Embryonic facial prominence (tissue), 1 donor: Measurements from ENCODE around the gene DNAAF3.
"Not testable (repeated sequence)": the region's sequence is repeated elsewhere in the genome, so short reads cannot be mapped to it uniquely, and the experiment has no call there.

ENCODE experiments used
- DNase-seq: peaks from one replicate; pipeline ENCODE4 v3.0.0-alpha.2; 2016; ENCODE audit errors: extremely low spot score

Gene DNAAF3

DNA sequence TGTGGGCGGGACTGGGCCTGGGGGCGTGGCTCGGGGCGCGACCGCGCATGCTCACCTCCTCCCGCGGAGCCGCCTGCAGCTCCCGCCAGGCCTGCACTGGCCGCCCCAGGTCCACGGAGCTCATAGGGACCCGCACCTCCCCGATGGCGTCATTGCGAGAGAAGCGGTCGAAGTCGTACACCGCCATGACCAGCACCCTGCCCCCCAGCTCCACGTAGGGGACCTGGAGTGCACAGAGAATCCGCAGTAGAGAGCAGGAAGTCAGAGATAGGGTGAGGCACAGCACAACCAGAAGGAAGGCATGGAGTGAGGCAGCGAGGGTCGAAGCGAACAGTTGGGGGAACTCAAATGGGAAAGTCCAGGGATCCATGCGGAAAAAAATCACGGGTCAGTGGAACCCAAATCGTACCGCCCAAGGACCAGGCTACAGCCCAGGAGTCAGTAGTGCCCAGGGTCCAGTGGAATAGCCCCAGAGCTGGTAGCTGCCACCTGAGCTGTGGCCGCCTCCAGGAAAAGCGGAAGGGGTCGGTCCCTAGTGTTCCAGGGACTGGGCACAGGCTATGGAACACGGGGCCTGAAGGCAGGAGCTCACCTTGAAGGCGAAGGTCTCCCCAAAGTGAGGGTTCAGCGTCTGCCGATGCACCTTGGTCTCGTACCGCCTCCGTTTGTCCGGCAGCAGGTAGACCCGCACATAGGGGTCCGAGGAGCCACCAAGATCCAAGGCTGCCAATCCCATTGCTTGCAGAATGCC is 8.9 kb upstream of the DNAAF3 start:
- DNase-seq = no peak

DNA sequence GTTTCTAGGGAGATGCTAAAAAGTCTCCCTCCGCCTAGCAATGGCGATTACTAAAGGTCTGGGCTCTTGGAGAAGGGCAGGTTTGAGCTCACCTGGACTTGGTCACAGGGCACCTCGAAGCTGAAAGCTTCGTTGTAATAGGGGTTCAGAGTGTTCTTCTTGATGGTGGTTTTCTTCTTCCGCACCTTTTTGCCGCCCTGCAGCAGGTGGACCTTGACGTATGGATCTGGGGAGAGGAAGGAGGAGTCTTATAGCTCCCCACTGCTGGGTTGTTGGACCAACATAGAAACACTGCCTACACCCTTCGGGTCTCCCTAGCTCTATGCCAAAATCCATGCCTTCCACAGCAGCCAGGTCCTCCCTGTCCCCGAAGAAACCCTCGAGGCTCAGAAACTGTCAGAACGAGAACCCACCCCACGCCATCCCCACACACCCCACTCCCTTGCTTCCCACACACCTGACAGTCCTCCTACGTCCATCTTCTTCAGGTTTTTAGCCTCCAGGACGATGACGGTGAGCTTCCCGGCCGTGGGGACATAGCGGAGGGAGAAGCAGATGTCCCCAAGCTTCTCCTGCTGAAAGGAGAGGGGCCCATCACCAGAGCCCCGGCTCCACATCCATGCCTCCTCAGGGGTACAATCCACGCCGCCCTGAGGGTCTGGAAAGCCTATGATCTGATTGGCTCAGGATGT is 8.2 kb upstream of the DNAAF3 start:
- DNase-seq = no peak

DNA sequence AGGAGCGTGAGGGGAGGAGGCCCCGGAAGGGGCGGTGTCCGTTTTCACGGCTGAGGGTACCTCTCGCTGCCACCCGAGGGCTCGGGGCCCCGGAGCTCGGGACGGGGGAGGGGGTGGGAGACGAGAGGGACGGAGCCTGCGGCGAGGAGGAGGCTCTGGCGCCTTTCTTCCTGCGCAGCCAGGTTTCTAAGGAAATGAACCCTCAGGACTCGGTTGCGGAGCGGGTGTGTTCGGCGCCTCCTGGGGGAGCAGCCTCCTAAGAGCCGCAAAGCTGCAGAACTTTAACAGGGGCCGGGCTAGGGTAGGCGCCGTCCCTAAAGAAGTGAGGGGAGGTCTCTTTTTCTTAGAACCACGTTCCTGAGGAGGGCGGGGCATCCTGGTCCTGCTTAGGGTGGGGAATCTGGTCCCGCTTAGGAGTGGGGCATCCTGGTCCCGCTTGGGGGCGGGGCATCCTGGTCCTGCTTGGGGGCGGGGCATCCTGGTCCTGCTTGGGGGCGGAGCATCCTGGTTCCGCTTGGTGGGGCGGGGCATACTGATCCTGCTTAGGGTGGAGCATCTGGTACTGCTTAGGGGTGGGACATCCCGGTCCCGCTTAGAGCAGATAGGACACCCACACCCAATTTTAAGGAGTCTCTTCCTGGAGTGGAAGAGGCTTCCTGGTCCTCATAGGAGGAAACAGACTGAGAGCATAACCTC is 7.4 kb upstream of the DNAAF3 start:
- no peak for DNase-seq

DNA sequence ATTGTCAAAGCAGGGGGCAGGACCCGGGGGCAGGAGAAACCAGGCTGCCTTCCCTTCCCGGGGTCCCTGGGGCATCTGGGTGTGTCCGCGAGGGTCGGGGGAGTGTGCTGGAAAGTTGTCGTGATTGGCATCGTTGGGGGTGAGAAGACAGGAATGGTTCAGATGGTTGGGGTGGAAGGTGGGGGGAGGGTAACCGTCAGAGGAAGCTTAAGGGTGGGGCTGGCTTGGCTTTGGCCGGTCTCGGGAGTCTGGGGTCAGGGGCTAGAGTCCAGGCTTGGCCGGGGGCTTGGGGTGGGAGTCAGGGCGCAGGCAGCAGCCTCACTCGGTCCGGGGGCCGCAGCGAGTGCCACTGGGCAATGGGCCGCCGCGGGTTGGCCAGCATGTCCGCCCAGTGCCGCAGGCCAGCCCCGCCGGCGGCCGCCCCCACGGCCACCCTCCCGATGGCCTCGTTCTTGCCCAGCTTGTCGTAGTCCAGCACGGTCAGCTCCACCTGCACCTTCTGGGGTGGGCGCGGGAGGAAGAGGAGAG is 6.8 kb upstream of the DNAAF3 start:
- no peak for DNase-seq

DNA sequence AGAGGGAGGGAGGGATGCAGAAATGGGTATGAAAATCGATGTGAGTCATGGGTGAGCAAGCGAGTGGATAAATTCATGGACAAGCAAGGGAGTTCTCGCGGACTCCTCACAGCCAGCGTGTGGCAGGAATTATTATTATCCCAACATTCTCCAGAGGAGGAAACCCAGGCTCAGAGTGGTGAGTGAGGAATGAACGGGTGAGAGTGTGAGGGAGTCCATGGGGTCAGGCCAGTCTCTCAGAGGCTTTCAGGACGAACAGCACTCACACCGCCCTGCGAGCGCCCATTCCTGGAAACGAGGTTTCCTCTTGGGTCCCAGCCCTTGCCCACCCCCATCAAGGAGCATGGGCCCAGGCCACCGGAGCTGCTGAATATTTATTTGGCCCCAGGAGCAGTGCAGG is 6.3 kb upstream of the DNAAF3 start:
- DNase-seq = no peak

DNA sequence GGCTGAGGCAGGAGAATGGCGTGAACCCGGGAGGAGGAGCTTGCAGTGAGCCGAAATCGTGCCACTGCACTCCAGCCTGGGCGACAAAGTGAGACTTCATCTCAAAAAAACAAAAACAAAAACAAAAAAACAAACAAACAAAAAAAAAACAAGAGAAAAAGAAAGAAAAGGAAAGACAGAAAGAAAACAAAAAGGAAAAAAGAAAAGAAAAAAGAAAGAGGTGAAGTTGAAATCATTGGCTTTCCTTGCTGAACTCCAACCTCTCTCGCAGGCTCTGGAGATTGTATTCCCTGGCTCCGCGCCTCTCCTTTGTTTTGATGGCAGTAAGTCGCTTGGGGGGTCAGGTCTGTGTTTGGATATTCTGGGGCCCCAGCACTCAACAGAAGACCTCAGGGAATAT is 5.9 kb upstream of the DNAAF3 start:
- not testable (repeated sequence) for DNase-seq

DNA sequence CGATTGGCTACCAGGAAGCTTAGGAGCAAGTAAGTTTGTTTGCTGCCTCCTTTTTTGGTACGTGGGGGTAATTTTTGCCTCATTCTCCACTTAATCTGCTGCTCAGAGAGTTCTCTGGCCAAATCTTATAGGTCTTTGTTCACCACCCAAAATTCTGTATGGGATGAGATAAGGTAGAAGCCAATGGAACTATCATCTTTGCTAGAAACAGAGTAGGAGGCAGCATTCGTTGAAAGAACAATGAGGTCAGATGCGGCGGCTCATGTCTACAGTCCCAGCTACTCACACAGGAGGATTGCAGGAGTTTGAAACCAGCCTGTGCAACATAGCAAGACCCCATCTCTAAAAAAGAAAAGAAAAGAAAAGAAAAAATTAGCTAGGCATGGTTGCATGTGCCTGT is 5.0 kb upstream of the DNAAF3 start:
- DNase-seq = no peak

DNA sequence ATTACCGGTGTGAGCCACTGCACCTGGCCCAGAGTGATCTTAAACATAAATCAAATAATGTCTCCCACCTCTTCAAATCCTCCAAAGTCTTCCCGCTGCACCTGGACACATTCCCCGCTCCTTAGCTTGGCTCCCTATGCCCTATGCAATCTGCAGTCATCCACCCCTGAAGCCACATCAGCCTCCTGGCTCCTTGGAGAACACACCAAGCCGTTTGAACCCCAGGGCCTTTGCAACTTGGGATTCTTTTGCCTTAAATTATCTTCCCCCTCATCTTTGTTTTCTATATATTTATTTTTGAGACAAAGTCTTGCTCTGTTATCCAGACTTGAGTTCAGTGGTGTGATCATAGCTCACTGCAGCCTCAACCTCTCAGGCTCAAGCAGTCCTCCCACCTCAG is 2.7 kb upstream of the DNAAF3 start:
- DNase-seq = no peak

DNA sequence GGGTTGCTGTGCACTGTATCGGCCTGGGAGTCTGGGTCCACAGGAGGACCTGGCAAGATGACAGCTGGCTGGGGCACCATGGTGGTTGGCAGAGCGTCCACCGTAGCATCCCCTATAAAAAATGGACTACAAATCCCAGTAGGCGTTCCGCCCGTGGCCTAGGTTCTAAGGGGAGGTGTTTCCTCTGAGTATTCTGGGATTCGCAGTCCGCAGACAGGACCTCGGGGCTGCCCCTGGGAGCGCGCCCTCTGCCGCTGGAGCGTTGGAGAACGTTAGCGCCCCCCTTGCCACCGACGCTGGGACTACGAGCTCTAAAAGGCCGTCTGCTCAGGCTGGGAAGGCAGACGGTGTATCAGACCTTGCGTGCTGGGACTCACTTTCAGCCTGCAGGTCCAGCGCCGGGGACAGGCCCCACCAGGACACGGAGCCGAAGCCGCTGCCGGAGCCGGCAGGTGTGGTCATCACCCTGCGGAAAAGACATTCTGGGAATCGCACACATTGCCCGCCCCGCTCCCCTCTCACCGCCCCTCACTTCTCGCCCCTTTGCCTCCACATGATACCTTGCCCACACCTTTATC is 372 bp downstream of the DNAAF3 start:
- DNase-seq = no peak

DNA sequence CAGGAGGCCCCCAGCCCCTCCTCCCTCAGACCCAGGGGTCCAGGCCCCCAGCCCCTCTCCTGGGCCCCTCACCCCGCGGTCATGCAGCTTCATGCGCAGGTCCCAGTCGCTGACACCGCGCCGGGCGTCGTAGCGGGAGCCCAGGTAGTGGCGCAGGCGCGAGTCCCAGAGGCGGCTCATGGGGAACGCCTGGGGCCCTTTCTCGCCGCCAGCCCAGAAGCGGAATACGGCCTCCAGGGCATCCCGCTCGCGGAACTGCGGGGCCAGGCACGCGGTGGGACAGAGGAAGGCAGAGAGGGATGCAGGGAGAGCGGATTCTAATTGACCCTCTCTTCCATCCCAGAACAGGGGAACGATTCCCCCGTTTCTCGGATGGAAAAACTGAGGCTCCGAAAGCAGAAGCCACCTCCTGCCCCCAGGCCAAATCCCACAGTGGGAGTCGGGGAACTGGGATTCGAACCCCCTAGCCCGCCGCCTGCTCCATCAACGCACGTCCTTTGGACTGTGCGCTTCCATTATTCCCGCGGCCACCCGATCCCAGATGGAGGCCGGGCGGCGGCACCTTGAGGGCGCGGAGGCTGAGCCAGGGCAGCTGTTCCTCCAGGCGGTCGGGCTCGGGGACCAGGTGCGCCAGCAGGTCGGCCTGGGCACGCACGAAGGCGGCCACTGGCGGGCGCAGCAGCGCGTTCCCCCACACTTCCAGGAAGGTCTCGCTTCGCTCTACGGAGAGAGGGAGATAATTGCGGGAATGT is 4.7 kb downstream of the DNAAF3 start:
- DNase-seq = no peak

DNA sequence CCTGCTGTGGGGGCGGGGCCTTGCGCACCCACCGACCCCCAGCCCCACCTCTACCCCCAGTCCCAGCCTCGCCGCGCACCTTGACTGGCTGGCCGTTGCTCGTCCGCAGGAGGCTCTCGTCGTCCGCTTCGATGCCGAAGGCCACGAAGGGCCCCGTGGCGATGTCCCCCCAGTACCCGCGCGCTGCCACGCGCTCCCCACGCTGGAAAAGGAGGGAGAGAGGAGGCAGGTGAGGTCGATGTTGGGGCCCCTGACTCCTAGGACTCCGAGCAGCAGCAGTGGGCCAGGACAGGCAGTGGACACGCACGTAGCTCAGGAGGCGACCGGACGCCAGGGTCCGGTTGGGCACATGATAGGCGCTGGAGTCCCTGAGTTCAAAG is 5.4 kb downstream of the DNAAF3 start:
- DNase-seq = no peak

DNA sequence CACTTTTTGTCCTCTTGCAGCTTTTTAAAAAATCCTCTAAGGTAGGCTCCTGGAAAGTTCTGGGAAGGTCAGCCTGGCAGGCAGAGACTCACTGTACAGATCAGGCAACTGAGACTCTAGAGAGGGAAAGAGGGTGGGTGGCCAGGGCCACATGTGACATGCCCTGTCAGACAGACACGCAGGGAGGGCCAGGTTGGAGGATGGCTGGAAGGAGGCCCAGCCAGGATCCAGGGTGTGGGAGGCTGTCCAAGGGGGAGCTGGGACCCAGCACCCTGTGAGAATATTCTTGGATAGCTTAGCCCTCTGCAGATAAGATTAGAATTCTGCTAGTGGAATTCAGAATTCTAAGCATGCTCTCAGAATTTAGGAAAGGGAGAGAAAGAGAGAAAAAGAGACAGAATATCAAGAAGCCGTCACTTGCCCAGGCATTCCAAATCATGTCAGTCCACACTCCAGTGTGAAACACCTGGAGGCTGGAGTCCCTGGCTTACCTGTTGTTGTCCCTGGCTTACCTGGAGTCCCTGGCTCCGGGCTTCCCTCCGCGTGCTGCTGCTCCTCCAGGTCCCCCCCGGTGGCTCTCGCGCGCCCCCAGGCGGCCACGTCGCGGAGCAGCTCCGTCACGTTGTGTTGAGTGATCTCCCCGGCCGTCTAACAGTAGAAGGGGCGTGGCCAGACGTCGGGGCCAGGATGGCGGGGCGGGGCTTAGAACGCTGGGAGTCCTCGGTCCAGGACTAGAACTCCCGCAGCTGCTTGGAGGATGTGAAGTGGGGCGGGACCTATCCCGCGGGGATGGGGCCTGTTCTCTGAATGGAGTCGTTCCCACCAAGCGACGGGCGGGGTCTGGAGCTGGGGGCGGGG is 6.1 kb downstream of the DNAAF3 start:
- no peak for DNase-seq

DNA sequence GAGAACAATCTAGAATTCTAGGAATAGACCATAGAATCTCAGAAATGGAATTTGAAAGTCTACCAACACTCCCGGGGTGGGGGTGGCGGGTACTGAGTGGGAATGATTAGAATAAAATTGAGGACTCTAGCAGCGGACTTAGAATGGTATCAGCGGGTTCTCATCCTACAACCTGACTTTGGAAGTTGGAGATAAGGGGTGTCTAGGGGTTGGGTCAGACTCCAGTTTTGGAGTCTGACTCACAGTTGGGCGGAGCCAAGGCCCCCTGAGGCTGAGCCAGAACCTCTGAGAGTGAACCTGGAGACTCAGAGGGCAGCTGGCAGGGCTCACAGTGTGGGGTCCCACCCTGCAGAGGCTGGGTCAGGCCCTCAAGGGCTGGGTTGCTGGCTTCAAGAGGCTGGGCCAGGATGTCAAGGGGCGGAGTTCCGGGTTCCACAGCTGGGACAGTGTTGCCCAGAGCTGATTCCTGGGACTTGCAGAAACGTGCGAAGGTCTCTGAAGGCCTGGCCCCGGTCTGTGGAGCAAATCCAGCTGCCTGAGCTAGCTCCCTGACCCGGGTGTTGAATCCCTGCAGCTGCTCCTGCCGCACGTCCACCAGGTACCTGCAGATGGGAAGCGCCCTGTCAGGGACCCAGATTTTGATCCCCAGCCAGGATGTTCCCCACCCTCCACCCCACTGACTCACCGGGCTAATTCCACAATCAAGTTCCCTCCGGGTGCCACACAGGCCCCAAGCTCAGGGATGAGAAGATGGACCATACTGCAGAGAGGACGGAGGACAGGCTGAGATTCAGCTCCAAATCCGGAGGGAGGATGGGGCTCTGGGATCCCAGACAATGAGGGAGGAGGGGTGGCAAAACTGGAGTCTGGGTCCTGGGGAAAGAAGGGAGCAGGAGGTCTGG is 7.3 kb downstream of the DNAAF3 start:
- no peak for DNase-seq

DNA sequence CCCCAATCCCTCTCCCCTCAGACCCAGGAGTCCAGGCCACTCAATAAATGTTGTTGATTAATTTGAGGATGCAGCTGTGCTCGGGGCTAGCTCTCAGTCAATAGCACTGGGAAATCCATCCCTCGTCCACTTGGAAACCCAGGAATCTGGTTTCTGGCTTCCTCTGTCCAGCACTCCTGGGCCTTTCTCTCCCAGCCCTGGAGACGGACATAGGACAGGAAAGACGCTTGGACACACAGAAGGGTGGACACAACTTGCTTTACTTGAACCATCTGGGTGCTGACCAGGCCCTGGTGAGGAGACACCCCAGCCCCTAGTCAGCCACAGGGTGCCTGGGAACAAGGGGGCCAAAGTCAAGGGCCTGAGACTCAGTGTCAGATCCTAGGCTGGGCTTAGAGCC is 8.0 kb downstream of the DNAAF3 start:
- no peak for DNase-seq

DNA sequence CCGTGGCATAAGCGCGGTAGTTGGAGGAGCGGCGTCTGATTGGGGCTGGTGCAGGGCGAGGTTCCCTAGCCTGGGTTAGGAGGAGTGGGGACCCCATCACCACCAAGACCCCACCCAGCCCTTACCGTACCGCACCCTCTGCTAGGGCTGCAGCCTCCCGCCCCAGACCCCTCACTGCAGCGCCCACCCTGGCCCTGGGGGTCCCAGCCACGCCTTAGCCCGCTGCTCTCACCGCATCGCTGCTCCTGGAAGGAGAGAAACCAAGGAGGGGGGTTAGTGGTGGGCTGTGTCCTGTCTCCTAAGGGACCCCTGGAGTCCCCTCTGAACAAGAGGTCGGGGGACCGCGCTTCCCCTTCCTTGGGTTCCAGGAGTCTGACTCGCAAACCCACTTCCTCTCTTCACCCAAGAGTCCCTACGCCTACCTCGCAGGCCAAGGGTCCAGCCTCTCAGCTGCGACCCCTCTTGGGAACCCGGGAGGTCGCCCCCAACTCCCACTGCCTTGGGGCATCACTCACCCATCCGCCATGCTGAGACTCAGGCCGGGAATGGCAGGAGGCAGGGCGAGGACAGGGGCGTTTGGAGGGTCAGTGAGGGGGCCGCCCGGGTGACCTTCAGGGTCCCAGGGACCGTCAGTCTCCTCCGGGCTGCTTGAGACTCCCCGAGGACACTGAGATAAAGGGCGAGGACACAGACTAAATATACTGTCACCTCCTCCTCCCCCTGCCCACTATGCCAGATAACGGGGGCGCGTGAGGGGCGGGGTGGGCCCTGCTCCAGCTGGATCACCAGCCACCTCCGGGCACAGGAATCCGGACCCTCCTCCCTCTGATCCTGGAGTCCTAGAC is 9.1 kb downstream of the DNAAF3 start, which contains the start of gene TNNI3:
TNNI3 (minus strand) TSS at position 669 of the 845 bp plus-strand sequence; CDS start at position 526, 143 bp downstream.
- DNase-seq = no peak

DNA sequence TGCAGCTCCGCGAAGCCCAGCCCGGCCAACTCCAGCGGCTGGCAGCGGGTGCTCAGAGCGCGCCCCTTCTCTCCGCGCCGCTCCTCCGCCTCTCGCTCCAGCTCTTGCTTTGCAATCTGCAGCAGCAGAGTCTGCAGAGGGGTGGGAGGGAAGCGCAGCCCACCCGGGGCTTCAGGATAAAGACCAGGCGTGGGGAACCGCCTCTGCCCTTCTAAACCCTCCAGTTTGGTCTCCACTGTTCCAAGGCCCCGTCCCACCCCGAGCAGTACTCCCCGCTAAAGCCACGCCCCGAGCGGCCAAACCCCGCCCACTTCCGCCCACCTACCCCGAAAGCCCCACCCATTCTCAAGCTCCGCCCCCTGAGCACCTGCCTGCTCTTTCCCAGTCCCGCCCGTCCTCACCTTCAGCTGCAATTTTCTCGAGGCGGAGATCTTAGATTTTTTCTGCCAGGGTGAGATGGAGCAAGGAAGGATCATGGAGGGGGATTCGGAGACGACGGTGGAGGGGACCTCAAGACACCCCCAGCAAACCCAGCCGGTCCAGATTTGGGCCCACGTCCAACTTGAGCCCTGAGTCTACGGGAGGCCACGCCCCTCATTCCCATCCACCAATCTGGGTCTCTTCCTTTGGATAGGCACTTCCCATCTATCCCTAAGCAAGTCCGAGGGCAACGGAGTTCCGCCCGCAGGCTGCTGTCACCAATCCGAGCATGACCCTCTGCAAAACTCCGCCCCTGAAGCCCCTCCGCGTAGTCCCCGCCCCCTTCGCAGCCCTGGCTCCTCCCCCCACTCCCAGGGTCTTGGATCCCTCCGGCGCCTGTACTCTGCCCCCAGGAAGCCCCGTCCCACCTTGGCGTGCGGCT is 10.0 kb downstream of the DNAAF3 start:
- no peak for DNase-seq

DNA sequence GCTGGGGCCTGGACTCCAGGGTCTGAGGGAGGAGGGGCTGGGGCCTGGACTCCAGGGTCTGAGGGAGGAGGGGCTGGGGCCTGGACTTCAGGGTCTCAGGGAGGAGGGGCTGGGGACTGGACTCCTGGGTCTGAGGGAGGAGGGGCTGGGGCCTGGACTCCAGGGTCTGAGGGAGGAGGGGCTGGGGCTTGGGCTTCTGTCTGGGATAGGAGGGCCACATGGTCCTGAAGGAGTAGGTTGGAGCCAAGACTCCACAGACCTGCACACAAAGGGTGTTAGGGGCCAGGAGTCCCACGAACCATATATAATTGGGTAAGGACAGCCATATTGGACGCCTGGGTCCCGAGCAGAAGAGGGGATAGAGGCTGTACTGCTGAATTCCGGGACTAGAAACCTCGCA is 10.6 kb downstream of the DNAAF3 start:
- not testable (repeated sequence) for DNase-seq
